HEK293 (cell line): ENCODE data around the gene CRK.

Experiments used
- CTCF ChIA-PET: fragments of 350-600 bp; formaldehyde crosslinking; extraction: SDS; loops from one replicate; lab custom pipeline; 2021; ENCODE audit warnings: antibody characterized with exemption; lab: Yijun Ruan, JAX
- POLR2A ChIA-PET: fragments of 300-600 bp; formaldehyde crosslinking; extraction: SDS; loops from one replicate; lab custom pipeline; 2020; ENCODE audit warnings: antibody characterized with exemption, inconsistent platforms; lab: Yijun Ruan, JAX
- H3K27ac ChIP-seq: fragments of 200-500 bp; sonication (Bioruptor generic); 2 replicates; pipeline ENCODE4 v1.5.1; 2014; ENCODE audit warnings: low read depth, low read length, control low read depth, inconsistent platforms; ENCODE audit errors: extremely low read depth
- H3K36me3 ChIP-seq, 2 experiments: fragments of 200-500 bp in 1 of 2; sonication (Bioruptor generic) in 1 of 2; 1 replicate in 1 of 2; 2 replicates in 1 of 2; pipeline ENCODE4 v1.5.1; 2014 to 2017; ENCODE audit warnings: inconsistent platforms in 2 of 2, low read length in 2 of 2; ENCODE audit not compliant: control insufficient read depth in 2 of 2, insufficient read depth in 1 of 2
- H3K4me1 ChIP-seq: fragments of 200-500 bp; sonication (Bioruptor generic); 2 replicates; pipeline ENCODE4 v1.5.1; 2014; ENCODE audit warnings: mild to moderate bottlenecking, low read length, inconsistent platforms; ENCODE audit not compliant: control insufficient read depth, insufficient read depth
- H3K4me3 ChIP-seq: 2 replicates; pipeline ENCODE4 v1.5.1; 2011; ENCODE audit warnings: low read depth, mild to moderate bottlenecking, control low read depth, low read length, moderate library complexity
- H3K9me3 ChIP-seq: fragments of 200-500 bp; sonication (Bioruptor generic); 2 replicates; pipeline ENCODE4 v1.5.1; 2014; ENCODE audit warnings: low read depth, low read length, inconsistent platforms; ENCODE audit not compliant: control insufficient read depth, insufficient read depth
- BCL11A ChIP-seq: fragments of 450-650 bp; formaldehyde crosslinking; IDR thresholded peaks from 2 replicates; pipeline ENCODE4 v1.5.1; 2016; ENCODE audit warnings: low read depth, missing biosample characterization, missing genetic modification characterization
- EGR2 ChIP-seq: fragments of 450-650 bp; formaldehyde crosslinking; IDR thresholded peaks from 2 replicates; pipeline ENCODE4 v1.5.1; 2016; ENCODE audit warnings: low read depth, missing biosample characterization, missing genetic modification characterization
- GLIS1 ChIP-seq: fragments of 450-650 bp; formaldehyde crosslinking; IDR thresholded peaks from 2 replicates; pipeline ENCODE4 v1.5.1; 2016; ENCODE audit warnings: missing biosample characterization, missing genetic modification characterization
- HOXC10 ChIP-seq: sonication (generic); formaldehyde crosslinking; IDR thresholded peaks from 2 replicates; pipeline ENCODE4 v1.8.1; 2023; ENCODE audit warnings: mild to moderate bottlenecking, missing genetic modification reagents
- KLF1 ChIP-seq: fragments of 450-650 bp; formaldehyde crosslinking; IDR thresholded peaks from 2 replicates; pipeline ENCODE4 v1.5.1; 2016; ENCODE audit warnings: missing biosample characterization, missing genetic modification characterization
- MZF1 ChIP-seq: fragments of 450-650 bp; formaldehyde crosslinking; IDR thresholded peaks from 2 replicates; pipeline ENCODE4 v1.5.1; 2017; ENCODE audit warnings: missing biosample characterization, missing genetic modification characterization, borderline replicate concordance
- PRDM1 ChIP-seq: fragments of 450-650 bp; formaldehyde crosslinking; IDR thresholded peaks from 2 replicates; pipeline ENCODE4; 2016; ENCODE audit warnings: missing biosample characterization, missing genetic modification characterization
- SCRT2 ChIP-seq: fragments of 450-650 bp; formaldehyde crosslinking; IDR thresholded peaks from 2 replicates; pipeline ENCODE4 v1.5.1; 2016; ENCODE audit warnings: missing biosample characterization, missing genetic modification characterization
- SP3 ChIP-seq: fragments of 450-650 bp; formaldehyde crosslinking; IDR thresholded peaks from 2 replicates; pipeline ENCODE4 v1.5.1; 2016; ENCODE audit warnings: missing biosample characterization, missing genetic modification characterization
- ZBTB1 ChIP-seq: fragments of 450-650 bp; formaldehyde crosslinking; IDR thresholded peaks from 2 replicates; pipeline ENCODE4 v1.5.1; 2016; ENCODE audit warnings: missing biosample characterization, missing genetic modification characterization
- ZFHX2 ChIP-seq: fragments of 450-650 bp; formaldehyde crosslinking; conservative IDR thresholded peaks from 2 replicates; pipeline ENCODE4 v1.5.1; 2016; ENCODE audit warnings: missing biosample characterization, missing genetic modification characterization
- ZNF114 ChIP-seq: fragments of 450-650 bp; formaldehyde crosslinking; IDR thresholded peaks from 2 replicates; pipeline ENCODE4 v1.5.0; 2017; ENCODE audit warnings: missing biosample characterization, missing genetic modification characterization
- ZNF248 ChIP-seq: fragments of 450-650 bp; formaldehyde crosslinking; IDR thresholded peaks from 2 replicates; pipeline ENCODE4 v1.5.1; 2017; ENCODE audit warnings: missing biosample characterization, missing genetic modification characterization
- ZNF341 ChIP-seq: fragments of 450-650 bp; formaldehyde crosslinking; IDR thresholded peaks from 2 replicates; pipeline ENCODE4; 2016; ENCODE audit warnings: low read depth, missing biosample characterization, missing genetic modification characterization
- TF ChIP-seq, protein P1 (sequence below): fragments of 450-650 bp; formaldehyde crosslinking; IDR thresholded peaks from 2 replicates; pipeline ENCODE4 v1.5.1; 2017; ENCODE audit warnings: missing biosample characterization, mild to moderate bottlenecking, missing genetic modification characterization, moderate library complexity
- TF ChIP-seq, protein P2 (sequence below): fragments of 450-650 bp; formaldehyde crosslinking; IDR thresholded peaks from 2 replicates; pipeline ENCODE4 v1.5.1; 2016; ENCODE audit warnings: missing biosample characterization, missing genetic modification characterization

CRK gene

GRCh38 chr17:1474402-1475189 lies 18.6 kb upstream of the CRK start:
- ChIA-PET POLR2A (interaction anchor here (0.9 to 2.2 kb wide), 4 partner anchors 12 to 93 kb away, joined by 3 to 5 read pairs (median 4); no protein-coding TSS in a partner anchor), CTCF (interaction anchor here (0.6 to 0.8 kb wide), 3 partner anchors 141 to 479 kb away, joined by 3 to 10 read pairs (median 5); no protein-coding TSS in a partner anchor)

GRCh38 chr17:1473841-1474240 lies 17.8 kb upstream of the CRK start:
- CTCF ChIA-PET, result no interaction called here

More at GRCh38 chr17:1474402-1475189, 18.6 kb upstream of the CRK start:
- H3K9me3 ChIP-seq, result no peaks in the 10 kb centered on the region
- H3K36me3 ChIP-seq, result peaks cover 12 to 85% of the 10 kb centered on the region in 2 experiments; a peak in 2 of 3 replicates
- TF ChIP-seq MZF1 (tag by site-specific recombination), result no peak
- TF ChIP-seq ZNF114 (tag by site-specific recombination), result no peak
- no peak for TF ChIP-seq ZNF248 (tag by site-specific recombination)
- H3K4me3 ChIP-seq, result no peak overlapping the region
- no peak overlapping the region for H3K27ac ChIP-seq
- no peaks in the 10 kb centered on the region for H3K4me1 ChIP-seq

GRCh38 chr17:1473170-1473569 lies 17.1 kb upstream of the CRK start:
- Histone ChIP-seq H3K4me1 (no peaks in the 10 kb centered on the region), H3K9me3 (no peaks in the 10 kb centered on the region), H3K27ac (no peak overlapping the region), H3K36me3 (peaks cover 11 to 87% of the 10 kb centered on the region in 2 experiments; a peak in 2 of 3 replicates), H3K4me3 (no peak overlapping the region)
- ChIA-PET CTCF (interaction anchor here (0.6 kb wide), 1 partner anchor 131 kb away, joined by 6 read pairs; no protein-coding TSS in a partner anchor), POLR2A (interaction anchor here (1.1 to 2.2 kb wide), 3 partner anchors 10 to 11 kb away, joined by 5 to 8 read pairs (median 7); no protein-coding TSS in a partner anchor)
- TF ChIP-seq, protein P1, sequence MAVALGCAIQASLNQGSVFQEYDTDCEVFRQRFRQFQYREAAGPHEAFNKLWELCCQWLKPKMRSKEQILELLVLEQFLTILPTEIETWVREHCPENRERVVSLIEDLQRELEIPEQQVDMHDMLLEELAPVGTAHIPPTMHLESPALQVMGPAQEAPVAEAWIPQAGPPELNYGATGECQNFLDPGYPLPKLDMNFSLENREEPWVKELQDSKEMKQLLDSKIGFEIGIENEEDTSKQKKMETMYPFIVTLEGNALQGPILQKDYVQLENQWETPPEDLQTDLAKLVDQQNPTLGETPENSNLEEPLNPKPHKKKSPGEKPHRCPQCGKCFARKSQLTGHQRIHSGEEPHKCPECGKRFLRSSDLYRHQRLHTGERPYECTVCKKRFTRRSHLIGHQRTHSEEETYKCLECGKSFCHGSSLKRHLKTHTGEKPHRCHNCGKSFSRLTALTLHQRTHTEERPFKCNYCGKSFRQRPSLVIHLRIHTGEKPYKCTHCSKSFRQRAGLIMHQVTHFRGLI (tag by site-specific recombination), result 0 out of 2 replicates have a peak, but pooled peaks have one; percentile 19
- no peak for TF ChIP-seq SCRT2
- TF ChIP-seq, protein P2, sequence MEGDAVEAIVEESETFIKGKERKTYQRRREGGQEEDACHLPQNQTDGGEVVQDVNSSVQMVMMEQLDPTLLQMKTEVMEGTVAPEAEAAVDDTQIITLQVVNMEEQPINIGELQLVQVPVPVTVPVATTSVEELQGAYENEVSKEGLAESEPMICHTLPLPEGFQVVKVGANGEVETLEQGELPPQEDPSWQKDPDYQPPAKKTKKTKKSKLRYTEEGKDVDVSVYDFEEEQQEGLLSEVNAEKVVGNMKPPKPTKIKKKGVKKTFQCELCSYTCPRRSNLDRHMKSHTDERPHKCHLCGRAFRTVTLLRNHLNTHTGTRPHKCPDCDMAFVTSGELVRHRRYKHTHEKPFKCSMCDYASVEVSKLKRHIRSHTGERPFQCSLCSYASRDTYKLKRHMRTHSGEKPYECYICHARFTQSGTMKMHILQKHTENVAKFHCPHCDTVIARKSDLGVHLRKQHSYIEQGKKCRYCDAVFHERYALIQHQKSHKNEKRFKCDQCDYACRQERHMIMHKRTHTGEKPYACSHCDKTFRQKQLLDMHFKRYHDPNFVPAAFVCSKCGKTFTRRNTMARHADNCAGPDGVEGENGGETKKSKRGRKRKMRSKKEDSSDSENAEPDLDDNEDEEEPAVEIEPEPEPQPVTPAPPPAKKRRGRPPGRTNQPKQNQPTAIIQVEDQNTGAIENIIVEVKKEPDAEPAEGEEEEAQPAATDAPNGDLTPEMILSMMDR, result peak; percentile 52; the same call in 1 of the 2 replicates
- TF ChIP-seq KLF1 (tag by site-specific recombination), result 0 out of 2 replicates have a peak, but pooled peaks have one; percentile 16
- TF ChIP-seq HOXC10 (CRISPR knock-in tag), result no peak
- TF ChIP-seq GLIS1 (tag by site-specific recombination), result no peak
- TF ChIP-seq ZBTB1 (tag by site-specific recombination), result no peak
- TF ChIP-seq PRDM1, result no peak

More at GRCh38 chr17:1473841-1474240, 17.8 kb upstream of the CRK start:
- Histone ChIP-seq H3K4me1 (no peaks in the 10 kb centered on the region), H3K27ac (no peak overlapping the region), H3K4me3 (no peak overlapping the region), H3K9me3 (no peaks in the 10 kb centered on the region), H3K36me3 (peaks cover 11 to 87% of the 10 kb centered on the region in 2 experiments; a peak in 2 of 3 replicates)
- POLR2A ChIA-PET, result interaction anchor here (2.2 kb wide), 1 partner anchor 11 kb away, joined by 5 read pairs; no protein-coding TSS in a partner anchor
- TF ChIP-seq ZFHX2 (tag by site-specific recombination), result peak; percentile 93
- TF ChIP-seq BCL11A (tag by site-specific recombination), result no peak
- no peak for TF ChIP-seq ZNF341 (tag by site-specific recombination)
- no peak for TF ChIP-seq SP3 (tag by site-specific recombination)
- TF ChIP-seq EGR2, result peak; percentile 96
